Smooth muscle cell of the umbilical artery (primary cell): Measurements from ENCODE around the gene C1QTNF12. TPM values are rescaled to one million over a fixed set of nuclear protein-coding genes. Genes with fewer than 3 reads are reported as not detected.

Experiments
- total RNA-seq: library from RNA; depleted of rRNA; stranded (reverse); fragments of >200 nt; gene quantifications from 2 replicates; pipeline ENCODE4 v1.2.3, GENCODE V29; 2014

C1QTNF12 gene
- total RNA-seq: 0.92 and 1.5 TPM in 2 replicates

GRCh38 chr1:1246577-1247340 is at the start of gene C1QTNF12:
C1QTNF12 (minus strand) TSS chr1:1246722; CDS start chr1:1246690, 32 bp downstream.

DNA sequence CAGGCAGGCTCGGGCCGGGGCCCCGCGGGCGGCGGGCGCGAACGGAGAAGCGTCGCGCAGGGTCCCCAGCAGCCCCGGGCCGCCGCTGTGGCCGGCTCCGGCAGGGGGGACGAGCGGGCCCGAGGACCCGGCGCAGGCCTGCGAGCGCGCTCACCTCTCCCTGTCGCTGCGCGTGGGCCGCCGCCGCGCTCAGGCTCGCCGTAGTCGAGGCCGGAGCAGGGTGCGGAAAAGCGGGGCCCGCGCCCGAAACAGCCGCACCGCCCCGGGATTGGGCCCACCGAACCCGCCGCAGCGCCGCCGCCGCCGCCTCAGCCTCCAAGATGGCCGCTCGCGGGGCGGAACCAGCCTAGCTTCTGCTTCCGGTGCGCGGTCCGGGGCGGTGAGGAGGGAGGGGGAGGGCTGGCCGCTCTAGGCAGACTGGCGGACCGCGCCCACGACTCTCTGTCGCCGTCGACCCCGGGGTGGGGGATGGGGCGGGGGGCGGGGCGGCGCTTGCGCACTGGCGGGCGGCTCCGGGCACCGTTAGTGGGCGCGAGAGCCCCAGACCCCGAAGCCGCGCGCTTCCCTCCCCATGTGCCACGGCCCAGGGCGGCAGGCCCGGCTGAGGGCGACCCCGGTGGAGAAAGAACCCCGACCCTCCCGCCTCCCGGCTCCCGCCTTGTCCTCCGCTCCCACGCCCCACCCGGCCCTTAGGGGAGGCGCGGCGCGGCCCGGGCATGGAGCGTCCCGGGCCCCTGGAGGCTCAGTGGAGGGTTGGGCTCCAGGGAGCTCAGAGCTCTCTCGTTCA is 27.2 kb upstream of the C1QTNF12 start, which contains the start of gene UBE2J2:
TSS of gene UBE2J2 (minus strand) at position 343 of the 787 bp plus-strand sequence. CDS start 5,862 bp downstream, outside the sequence.

GRCh38 chr1:1232208-1232795 is 14.2 kb downstream of the C1QTNF12 start, which contains the start of gene B3GALT6:
B3GALT6 (plus strand) TSS chr1:1232237; CDS start chr1:1232279, 42 bp downstream.

DNA sequence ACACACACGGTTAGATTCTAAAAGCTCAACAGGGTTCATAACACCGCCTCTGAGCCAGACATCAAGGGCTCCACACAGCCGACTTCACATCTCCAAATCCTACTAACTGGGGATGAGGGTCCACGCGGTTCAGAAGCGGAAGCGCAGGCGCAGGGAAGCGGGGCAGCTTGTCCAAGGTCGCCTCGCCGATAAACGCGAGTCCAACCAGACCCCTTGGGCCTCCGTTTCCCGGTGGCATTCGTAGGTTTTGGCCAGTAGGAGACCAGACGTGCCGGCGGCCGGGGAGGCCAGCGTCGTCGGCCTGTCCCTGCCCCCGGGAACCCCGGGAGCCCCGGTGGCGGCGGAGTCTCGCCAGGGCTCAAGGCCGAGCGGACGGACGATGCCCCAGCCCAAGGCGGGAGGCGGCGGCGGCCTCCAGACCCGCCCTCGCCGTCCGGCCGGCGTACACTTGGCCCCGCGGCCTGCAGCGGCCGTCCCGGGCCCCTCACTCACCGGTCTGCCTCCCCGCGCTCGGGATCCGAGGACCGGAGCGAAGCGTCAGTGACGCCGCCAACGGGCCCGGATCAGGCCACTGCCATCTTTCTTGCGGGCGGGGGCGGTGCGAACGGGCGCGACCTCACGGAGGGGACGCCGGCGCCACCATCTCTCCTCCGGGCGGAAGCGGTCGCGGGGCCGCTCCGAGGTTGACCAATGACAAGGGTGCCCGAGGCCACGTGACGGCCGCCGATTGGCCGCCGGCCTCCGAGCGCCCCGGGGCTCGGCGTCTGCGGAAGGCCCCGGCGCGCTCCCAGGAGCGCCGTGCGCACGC is 14.9 kb downstream of the C1QTNF12 start, which contains the start of gene SDF4:
TSS of gene SDF4 (minus strand) at position 602 of the 808 bp plus-strand sequence. CDS start 3,229 bp downstream, outside the sequence.

DNA sequence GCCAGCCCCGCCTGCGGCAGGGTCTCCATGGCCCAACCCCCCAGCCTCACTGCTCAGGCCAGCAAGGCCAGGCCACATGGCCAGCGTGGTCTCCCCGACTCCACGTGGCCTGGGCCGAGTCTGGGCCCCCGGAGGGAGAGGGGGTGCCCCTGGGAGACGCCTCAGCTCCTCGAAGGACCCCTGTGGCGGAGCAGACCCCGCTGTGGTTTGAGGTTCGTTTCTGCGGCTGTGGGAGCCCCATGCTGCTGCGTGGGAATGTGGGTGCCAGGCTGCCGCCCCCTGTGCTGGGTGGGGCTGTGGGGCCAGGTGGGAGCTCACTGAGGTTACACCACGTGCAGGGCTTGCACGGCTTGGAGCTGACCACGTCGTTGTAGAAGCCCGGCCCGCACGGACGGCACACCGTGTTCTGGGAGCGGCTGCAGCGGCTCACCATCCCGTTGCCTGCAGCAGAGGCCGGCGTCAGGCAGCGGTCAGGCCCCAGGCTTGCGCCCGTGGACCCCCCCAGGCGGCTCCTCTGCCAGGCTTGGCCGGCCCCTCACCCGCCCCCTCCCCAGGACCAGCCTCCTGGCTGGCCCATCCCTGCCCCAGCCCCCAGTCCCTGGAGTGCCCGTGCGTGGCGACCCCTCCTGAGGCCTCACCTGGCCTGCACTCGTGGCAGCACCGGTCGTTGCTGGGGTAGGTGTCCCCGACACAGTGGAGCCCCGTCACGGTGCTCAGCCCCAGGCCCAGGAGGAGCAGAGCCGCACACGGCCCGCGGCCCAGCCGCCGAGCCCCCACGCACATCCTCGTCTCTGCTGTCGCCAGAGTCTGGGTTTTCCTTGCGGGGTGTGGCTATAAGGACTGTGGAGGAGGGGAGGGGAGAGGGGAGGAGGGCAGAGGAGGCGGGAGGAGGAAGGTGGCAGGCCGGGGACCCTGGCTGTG is 32.9 kb downstream of the C1QTNF12 start, which contains the start of gene TNFRSF4:
TSS of gene TNFRSF4 (minus strand) at position 809 of the 921 bp plus-strand sequence. CDS start at position 783, 26 bp downstream.

GRCh38 chr1:1206376-1206965 is 40.1 kb downstream of the C1QTNF12 start, which contains the start of gene TNFRSF18:
TNFRSF18 (minus strand) TSS chr1:1206592; CDS start chr1:1206571, 21 bp downstream.

Other genes with a start within 250 kb of the C1QTNF12 start
- gene HES4, start 246.6 kb downstream of the C1QTNF12 start, total RNA-seq: 6.2 and 7.9 TPM in 2 replicates
- 68.3 and 107 TPM in 2 replicates for gene ISG15, start 233.2 kb downstream of the C1QTNF12 start, total RNA-seq
- 96.2 and 197 TPM in 2 replicates for gene AGRN, start 226.6 kb downstream of the C1QTNF12 start, total RNA-seq
- gene RNF223, start 172.4 kb downstream of the C1QTNF12 start, total RNA-seq: not detected in 2 replicates
- gene C1orf159, start 130.6 kb downstream of the C1QTNF12 start, total RNA-seq: 4.8 and 7.1 TPM in 2 replicates
- gene TTLL10, start 72.8 kb downstream of the C1QTNF12 start, total RNA-seq: not detected in 2 replicates
- not detected in 2 replicates for gene TNFRSF18, start 40.1 kb downstream of the C1QTNF12 start, total RNA-seq
- under 0.01 and 0.14 TPM in 2 replicates for gene TNFRSF4, start 32.6 kb downstream of the C1QTNF12 start, total RNA-seq
- gene SDF4, start 14.7 kb downstream of the C1QTNF12 start, total RNA-seq: 190 and 205 TPM in 2 replicates
- 32.1 and 37.1 TPM in 2 replicates for gene B3GALT6, start 14.5 kb downstream of the C1QTNF12 start, total RNA-seq
- gene UBE2J2, start 27.1 kb upstream of the C1QTNF12 start, total RNA-seq: 33.9 and 43.6 TPM in 2 replicates
- 1.2 and 2.3 TPM in 2 replicates for gene SCNN1D, start 33.7 kb upstream of the C1QTNF12 start, total RNA-seq
- 52.6 and 71.8 TPM in 2 replicates for gene ACAP3, start 61.2 kb upstream of the C1QTNF12 start, total RNA-seq
- gene PUSL1, start 61.9 kb upstream of the C1QTNF12 start, total RNA-seq: 16.9 and 17.8 TPM in 2 replicates
- 41.9 and 59.4 TPM in 2 replicates for gene INTS11, start 77.9 kb upstream of the C1QTNF12 start, total RNA-seq
- gene CPTP, start 78.1 kb upstream of the C1QTNF12 start, total RNA-seq: 8.0 and 12.5 TPM in 2 replicates
- 0.23 and 0.30 TPM in 2 replicates for gene TAS1R3, start 84.6 kb upstream of the C1QTNF12 start, total RNA-seq
- 65.0 and 105 TPM in 2 replicates for gene DVL1, start 102.7 kb upstream of the C1QTNF12 start, total RNA-seq
- gene MXRA8, start 111.8 kb upstream of the C1QTNF12 start, total RNA-seq: 172 and 187 TPM in 2 replicates
- gene AURKAIP1, start 128.5 kb upstream of the C1QTNF12 start, total RNA-seq: 52.6 and 85.8 TPM in 2 replicates
- gene CCNL2, start 152.6 kb upstream of the C1QTNF12 start, total RNA-seq: 189 and 195 TPM in 2 replicates
- gene MRPL20, start 160.6 kb upstream of the C1QTNF12 start, total RNA-seq: 53.1 and 68.6 TPM in 2 replicates
- 0.18 and 0.30 TPM in 2 replicates for gene ANKRD65, start 174.6 kb upstream of the C1QTNF12 start, total RNA-seq
- 10.4 and 13.1 TPM in 2 replicates for gene VWA1, start 189.0 kb upstream of the C1QTNF12 start, total RNA-seq
- gene ATAD3C, start 203.0 kb upstream of the C1QTNF12 start, total RNA-seq: 0.09 TPM in 1 of 2 replicates, not detected in the other
- 13.7 and 26.3 TPM in 2 replicates for gene ATAD3B, start 225.0 kb upstream of the C1QTNF12 start, total RNA-seq